NB4 (cell line): Measurements from ENCODE around the gene FKRP.

Experiments
- DNase-seq: peaks from one replicate; pipeline ENCODE4 v3.0.0; 2010; ENCODE audit warnings: low read depth
- H3K4me3 ChIP-seq: one replicate; pipeline ENCODE4 v1.5.1; 2011; ENCODE audit warnings: mild to moderate bottlenecking, low read depth, low read length, moderate library complexity
- MYC ChIP-seq: IDR thresholded peaks from 2 replicates; pipeline ENCODE4 v1.6.1; 2011; ENCODE audit warnings: low read depth, low read length
- POLR2A ChIP-seq: IDR thresholded peaks from 2 replicates; pipeline ENCODE4 v1.6.1; 2011; ENCODE audit warnings: mild to moderate bottlenecking; ENCODE audit not compliant: insufficient read length; ENCODE audit errors: extremely low read depth
- TF ChIP-seq, protein P1 (sequence below): IDR thresholded peaks from 2 replicates; pipeline ENCODE4 v1.6.1; 2011; ENCODE audit warnings: low read depth, low read length
- TF ChIP-seq, protein P2 (sequence below): IDR thresholded peaks from one replicate; pipeline ENCODE4 v1.5.1; 2012; ENCODE audit warnings: low read depth, low read length

FKRP gene

DNA sequence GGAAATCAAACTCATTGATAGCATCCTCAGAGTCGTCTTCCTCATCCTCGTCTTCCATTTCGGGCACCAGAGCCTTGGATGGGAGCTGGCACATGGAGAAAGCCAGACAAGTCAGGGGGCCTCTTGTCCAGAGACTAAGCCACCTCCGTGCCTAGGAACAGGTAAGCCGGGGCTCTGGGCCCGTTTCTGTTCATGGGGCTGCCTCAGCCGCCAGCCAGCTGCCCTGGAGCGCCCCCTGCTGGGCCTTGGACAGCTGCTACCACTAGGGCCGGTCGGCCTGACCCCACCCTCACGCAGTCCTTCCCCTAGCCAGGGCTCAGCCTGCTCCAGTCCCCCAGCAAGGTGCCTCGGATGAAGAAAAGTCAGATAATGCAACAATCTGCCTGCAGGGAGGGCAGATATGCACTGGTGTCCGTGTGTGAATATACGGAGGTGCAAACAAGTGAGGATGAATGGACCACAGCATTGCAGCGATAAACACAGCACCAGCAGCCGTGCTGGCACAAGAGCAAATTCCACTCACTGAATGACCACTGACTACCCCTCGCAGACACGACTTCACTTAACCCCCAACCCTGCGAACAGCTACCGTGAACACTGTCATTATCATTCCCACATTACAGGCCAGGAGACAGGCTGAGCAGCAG is 17.0 kb upstream of the FKRP start:
- H3K4me3 ChIP-seq: no peak overlapping the region
- peak; percentile 88 for DNase-seq
- TF ChIP-seq POLR2A (no peak), MYC (no peak)
- TF ChIP-seq, protein P1, sequence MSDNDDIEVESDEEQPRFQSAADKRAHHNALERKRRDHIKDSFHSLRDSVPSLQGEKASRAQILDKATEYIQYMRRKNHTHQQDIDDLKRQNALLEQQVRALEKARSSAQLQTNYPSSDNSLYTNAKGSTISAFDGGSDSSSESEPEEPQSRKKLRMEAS: no peak
- TF ChIP-seq, protein P2, sequence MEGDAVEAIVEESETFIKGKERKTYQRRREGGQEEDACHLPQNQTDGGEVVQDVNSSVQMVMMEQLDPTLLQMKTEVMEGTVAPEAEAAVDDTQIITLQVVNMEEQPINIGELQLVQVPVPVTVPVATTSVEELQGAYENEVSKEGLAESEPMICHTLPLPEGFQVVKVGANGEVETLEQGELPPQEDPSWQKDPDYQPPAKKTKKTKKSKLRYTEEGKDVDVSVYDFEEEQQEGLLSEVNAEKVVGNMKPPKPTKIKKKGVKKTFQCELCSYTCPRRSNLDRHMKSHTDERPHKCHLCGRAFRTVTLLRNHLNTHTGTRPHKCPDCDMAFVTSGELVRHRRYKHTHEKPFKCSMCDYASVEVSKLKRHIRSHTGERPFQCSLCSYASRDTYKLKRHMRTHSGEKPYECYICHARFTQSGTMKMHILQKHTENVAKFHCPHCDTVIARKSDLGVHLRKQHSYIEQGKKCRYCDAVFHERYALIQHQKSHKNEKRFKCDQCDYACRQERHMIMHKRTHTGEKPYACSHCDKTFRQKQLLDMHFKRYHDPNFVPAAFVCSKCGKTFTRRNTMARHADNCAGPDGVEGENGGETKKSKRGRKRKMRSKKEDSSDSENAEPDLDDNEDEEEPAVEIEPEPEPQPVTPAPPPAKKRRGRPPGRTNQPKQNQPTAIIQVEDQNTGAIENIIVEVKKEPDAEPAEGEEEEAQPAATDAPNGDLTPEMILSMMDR: peak; percentile 100

DNA sequence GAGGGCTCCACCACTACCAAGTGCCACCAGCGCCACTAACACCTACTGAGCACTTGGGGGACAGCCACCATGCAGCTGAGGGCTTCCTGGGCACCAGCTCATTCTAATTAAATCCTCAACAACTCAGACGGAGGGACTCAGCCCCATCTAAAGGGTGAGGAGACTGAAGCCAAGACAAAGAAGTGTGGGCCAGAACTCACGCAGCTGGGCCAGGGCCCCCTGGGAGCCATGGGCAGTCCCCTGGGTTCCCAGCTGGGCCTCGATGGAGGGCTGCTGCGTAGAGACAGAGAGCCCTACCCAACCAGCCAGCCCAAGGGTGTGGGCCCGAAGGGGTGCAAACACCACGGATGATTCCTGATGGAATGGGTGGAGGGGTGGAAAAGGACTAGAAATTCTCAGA is 16.2 kb upstream of the FKRP start:
- TF ChIP-seq, protein P2: no peak
- TF ChIP-seq MYC (no peak), POLR2A (no peak)
- TF ChIP-seq, protein P1: no peak
- DNase-seq: no peak
- H3K4me3 ChIP-seq: no peak overlapping the region

DNA sequence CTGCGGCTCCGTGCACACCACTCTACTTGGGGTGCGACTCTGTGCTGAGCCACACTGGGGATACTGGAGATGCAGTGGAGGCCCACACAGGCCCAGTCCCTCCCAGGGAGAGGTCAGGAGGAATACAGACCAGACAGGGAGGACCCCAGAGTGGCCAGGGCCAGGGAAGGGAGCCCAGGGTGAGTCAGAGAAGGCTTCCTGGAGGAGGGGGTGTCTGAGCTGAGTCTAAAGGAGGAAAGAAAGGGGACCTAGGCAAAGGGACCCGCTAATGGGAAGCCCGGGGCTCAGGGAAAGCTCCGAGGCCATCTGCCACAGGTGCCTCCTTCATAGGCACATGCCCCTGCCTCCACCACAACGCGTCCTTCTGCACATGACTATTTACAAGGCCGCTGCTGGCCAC is 15.7 kb upstream of the FKRP start:
- TF ChIP-seq MYC: no peak
- TF ChIP-seq, protein P1: no peak
- TF ChIP-seq, protein P2: no peak
- TF ChIP-seq POLR2A: no peak
- H3K4me3 ChIP-seq: no peak overlapping the region
- no peak for DNase-seq

DNA sequence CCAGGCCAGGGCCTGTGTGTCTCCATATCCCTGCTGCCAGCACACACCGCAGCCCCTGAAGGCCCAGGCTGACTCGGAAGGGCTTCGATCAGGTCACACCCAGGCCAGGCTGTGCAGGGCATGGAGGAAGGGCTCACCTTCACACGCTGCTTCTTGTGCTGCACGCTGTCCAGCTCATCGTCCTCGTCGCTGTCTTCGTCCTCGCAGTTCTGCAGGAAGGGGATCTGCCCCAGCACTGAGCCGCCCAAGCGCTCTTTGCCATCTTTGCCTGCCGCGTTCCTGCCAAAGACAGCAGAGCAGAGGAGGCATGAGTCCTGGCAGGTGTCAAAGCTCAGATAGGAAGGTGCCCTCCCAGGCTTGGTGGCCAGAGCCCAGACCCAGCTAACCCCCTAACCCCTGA is 15.3 kb upstream of the FKRP start:
- no peak for TF ChIP-seq POLR2A
- TF ChIP-seq MYC: no peak
- TF ChIP-seq, protein P1: no peak
- TF ChIP-seq, protein P2: no peak
- H3K4me3 ChIP-seq: peak overlapping the region; percentile 8
- DNase-seq: peak; percentile 38

DNA sequence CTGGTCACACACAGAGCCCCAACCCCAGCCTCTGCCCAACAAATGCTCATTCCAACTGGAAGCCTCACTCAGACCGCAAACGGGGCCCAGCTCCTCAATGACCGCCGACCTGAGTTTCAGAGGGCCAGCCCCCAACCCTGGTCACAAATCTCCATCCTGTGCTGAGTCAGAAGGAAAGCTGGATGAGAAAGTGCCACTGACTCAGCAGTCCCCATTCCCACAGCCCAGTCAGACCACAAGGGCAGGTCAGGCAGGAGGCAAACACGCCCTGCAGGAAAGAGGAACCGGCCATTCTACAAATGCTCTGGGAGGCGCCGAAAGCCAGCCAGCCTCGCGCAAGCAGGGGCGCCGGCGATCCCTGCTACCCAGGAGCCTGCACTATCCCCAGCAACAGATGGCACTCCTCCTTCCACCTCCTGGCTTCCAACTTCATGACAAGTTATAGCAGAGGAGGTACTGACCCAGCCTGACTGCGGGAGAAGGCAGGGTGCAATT is 14.8 kb upstream of the FKRP start:
- peak; percentile 100 for DNase-seq
- H3K4me3 ChIP-seq: peak overlapping the region; percentile 35

More for the DNA sequence above, 14.8 kb upstream of the FKRP start:
- TF ChIP-seq, protein P1: no peak
- TF ChIP-seq, protein P2: peak; percentile 8
